BE2C (cell line): Measurements from ENCODE around the gene PRMT2.

Experiments used
- DNase-seq: peaks from one replicate; pipeline ENCODE4 v3.0.0-alpha.2; 2020
- H3K27me3 ChIP-seq: fragments of 250-450 bp; sonication (Bioruptor Pico); 2 replicates; pipeline ENCODE4 v1.5.1; 2020; ENCODE audit warnings: mild to moderate bottlenecking
- H3K36me3 ChIP-seq: fragments of 250-450 bp; sonication (Bioruptor Pico); 2 replicates; pipeline ENCODE4 v1.5.1; 2020; ENCODE audit warnings: mild to moderate bottlenecking
- H3K4me1 ChIP-seq: fragments of 250-450 bp; sonication (Bioruptor Pico); 2 replicates; pipeline ENCODE4 v1.5.1; 2020
- H3K4me3 ChIP-seq: 2 replicates; pipeline ENCODE4 v1.5.1; 2011; ENCODE audit warnings: low read depth, low read length
- H3K9me3 ChIP-seq: fragments of 250-450 bp; sonication (Bioruptor Pico); 2 replicates; pipeline ENCODE4 v1.5.1; 2020
- CTCF ChIP-seq: IDR thresholded peaks from 2 replicates; pipeline ENCODE4 v1.5.1; 2012; ENCODE audit warnings: mild to moderate bottlenecking, low read depth, low read length

The PRMT2 gene

GRCh38 chr21:46648539-46648938, 13.1 kb downstream of the PRMT2 start:
- TF ChIP-seq CTCF, result no peak
- Histone ChIP-seq H3K27me3 (no peaks in the 10 kb centered on the region), H3K4me1 (no peaks in the 10 kb centered on the region), H3K4me3 (no peak overlapping the region), H3K9me3 (no peaks in the 10 kb centered on the region; the same call in 1 of the 2 replicates), H3K36me3 (peaks cover 55% of the 10 kb centered on the region)
- no peak for DNase-seq

- Histone ChIP-seq H3K27me3 (no peaks in the 10 kb centered on the region), H3K4me1 (no peaks in the 10 kb centered on the region), H3K4me3 (no peak overlapping the region), H3K9me3 (no peaks in the 10 kb centered on the region; the same call in 1 of the 2 replicates), H3K36me3 (peaks cover 53% of the 10 kb centered on the region)
- DNase-seq, result no peak
- no peak for TF ChIP-seq CTCF
These were observed 13.9 kb downstream of the PRMT2 start for GRCh38 chr21:46649356-46649755.

- Histone ChIP-seq H3K36me3 (peaks cover 55% of the 10 kb centered on the region), H3K4me3 (no peak overlapping the region), H3K27me3 (no peaks in the 10 kb centered on the region), H3K4me1 (no peaks in the 10 kb centered on the region), H3K9me3 (peaks cover 5% of the 10 kb centered on the region)
- DNase-seq, result no peak
- TF ChIP-seq CTCF, result no peak
These were observed 15.1 kb downstream of the PRMT2 start for GRCh38 chr21:46650476-46651098.

- Histone ChIP-seq H3K27me3 (no peaks in the 10 kb centered on the region), H3K4me3 (no peak overlapping the region), H3K9me3 (peaks cover 5% of the 10 kb centered on the region), H3K36me3 (peaks cover 53% of the 10 kb centered on the region), H3K4me1 (no peaks in the 10 kb centered on the region)
- DNase-seq, result no peak
- no peak for TF ChIP-seq CTCF
These were observed 15.6 kb downstream of the PRMT2 start for GRCh38 chr21:46651121-46651520.

GRCh38 chr21:46655230-46655629, 19.8 kb downstream of the PRMT2 start:
- peaks cover 29% of the 10 kb centered on the region for H3K36me3 ChIP-seq
- no peak for DNase-seq
- no peaks in the 10 kb centered on the region for H3K4me1 ChIP-seq
- H3K27me3 ChIP-seq, result no peaks in the 10 kb centered on the region
- no peak overlapping the region for H3K4me3 ChIP-seq
- no peak for TF ChIP-seq CTCF
- H3K9me3 ChIP-seq, result peaks cover 5% of the 10 kb centered on the region; the same call in 1 of the 2 replicates

- no peak for DNase-seq
- Histone ChIP-seq H3K4me1 (no peaks in the 10 kb centered on the region), H3K36me3 (peaks cover 20% of the 10 kb centered on the region), H3K27me3 (no peaks in the 10 kb centered on the region), H3K4me3 (no peak overlapping the region), H3K9me3 (peaks cover 5% of the 10 kb centered on the region; the same call in 1 of the 2 replicates)
- no peak for TF ChIP-seq CTCF
These were observed 21.3 kb downstream of the PRMT2 start for GRCh38 chr21:46656820-46657219.
